ENCODE results near the gene CHSY1. TPM values are rescaled to one million over a fixed set of nuclear protein-coding genes. Genes with fewer than 3 reads are reported as not detected.
A peak's percentile ranks its signal among the peaks of the same experiment; 100 is the strongest.

Gene CHSY1
- total and polyA plus RNA-seq, 2 of the 4 experiments (the other 2 are of a cell fraction): 40.9 to 53.2 TPM

DNA sequence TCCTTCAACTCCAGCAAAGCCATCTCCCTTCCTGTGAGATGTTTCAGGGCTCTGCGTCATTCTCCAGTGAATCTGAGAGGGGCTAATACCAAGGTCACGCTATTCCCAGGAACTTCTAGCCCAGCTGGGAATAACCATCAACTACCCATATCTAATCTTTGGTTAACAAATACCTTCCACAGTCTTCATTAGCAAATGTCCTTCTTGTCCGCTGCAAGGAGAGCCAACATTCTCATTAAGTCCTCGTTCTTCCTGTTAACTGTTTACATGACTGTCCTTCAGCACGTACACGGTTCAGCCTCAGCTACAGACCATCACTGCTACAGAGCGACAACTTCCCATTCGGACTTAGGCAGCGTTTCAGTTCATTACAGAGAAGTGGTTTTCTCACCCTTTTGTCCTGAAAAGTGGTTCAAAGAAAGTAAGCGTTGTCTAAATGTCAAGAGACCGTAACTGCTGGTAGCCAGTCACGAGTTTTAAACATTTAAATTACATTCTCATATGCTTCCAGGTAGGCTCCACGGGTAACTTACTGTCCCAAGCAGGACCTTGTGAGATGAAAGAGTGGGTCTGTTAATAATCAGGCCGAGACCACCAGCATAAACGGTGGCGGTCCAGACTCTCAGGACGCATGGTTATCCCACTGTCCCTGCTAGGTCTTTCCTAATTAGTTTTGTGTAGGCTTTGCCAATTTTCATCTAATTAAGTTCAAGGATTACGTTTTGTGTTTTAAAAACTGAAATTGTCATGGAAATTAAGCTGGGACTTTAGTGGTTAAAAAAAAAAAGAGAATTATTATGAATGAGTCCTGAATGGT lies 63.8 kb downstream of the CHSY1 start:
- Histone ChIP-seq H3K9me3 (ENCODE audit: control insufficient read depth, insufficient read depth, low read length) (no peaks in the 10 kb centered on the region), H3K4me1 (ENCODE audit: control insufficient read depth, insufficient read depth, low read length) (peaks cover 34% of the 10 kb centered on the region), H3K14ac (replicated peaks; ENCODE audit: low read depth, low read length) (peak overlapping the region; percentile 98), H3K9ac (ENCODE audit: low read depth, low read length) (peak overlapping the region; percentile 92), H3K18ac (ENCODE audit: low read depth, low read length) (peak overlapping the region; percentile 86), H3K4me3 (ENCODE audit: insufficient read depth, low read depth, low read length) (peak overlapping the region; percentile 29), H2BK15ac (ENCODE audit: low read depth, low read length) (peak overlapping the region; percentile 12), H3K56ac (ENCODE audit: extremely low read depth, insufficient read depth, low read length) (peak overlapping the region; percentile 97), H3K9me1 (ENCODE audit: insufficient read depth, low read length) (peaks cover 20% of the 10 kb centered on the region), H2BK5ac (ENCODE audit: low read depth, low read length, poor library complexity, severe bottlenecking) (peak overlapping the region; percentile 99), H3K27ac (ENCODE audit: insufficient read depth, low read length) (peak overlapping the region; percentile 98), H4K20me1 (ENCODE audit: insufficient read depth, low read length) (peaks cover 7% of the 10 kb centered on the region), H3K79me1 (ENCODE audit: low read depth in 1 of 2, low read length in 2 of 2) (peaks cover 0 to 77% of the 10 kb centered on the region in 2 experiments; a peak in 2 of 4 replicates), H3K4me2 (ENCODE audit: low read depth, low read length) (peak overlapping the region; percentile 80), H3K36me3 (ENCODE audit: control insufficient read depth, insufficient read depth, low read length) (0 out of 2 replicates have a peak, but pooled peaks cover 2% of the 10 kb centered on the region), H2AK5ac (ENCODE audit: low read depth, low read length) (peak overlapping the region; percentile 98), H2AK9ac (replicated peaks; ENCODE audit: low read depth, low read length, poor library complexity) (peak overlapping the region; percentile 90), H3K27me3 (ENCODE audit: control insufficient read depth, insufficient read depth, low read length) (no peaks in the 10 kb centered on the region), H3K23ac (ENCODE audit: low read depth, low read length) (peak overlapping the region; percentile 98), H2AFZ (replicated peaks; ENCODE audit: low read length, poor library complexity) (peak overlapping the region; percentile 16), H3K4ac (ENCODE audit: low read depth, low read length) (peak overlapping the region; percentile 100), H2BK20ac (ENCODE audit: low read depth, low read length) (peak overlapping the region; percentile 98), H4K91ac (ENCODE audit: insufficient read depth, low read depth, low read length) (peak overlapping the region; percentile 77), H2BK120ac (ENCODE audit: low read depth, low read length) (peak overlapping the region; percentile 99), H4K8ac (ENCODE audit: low read depth in 2 of 2, low read length in 2 of 2) (peak overlapping the region; percentile 71 to 86), H4K5ac (ENCODE audit: low read depth, low read length) (peak overlapping the region; percentile 59)
- ATAC-seq (ENCODE audit: low read depth) (peak; percentile 28), DNase-seq (peak; percentile 99)
- dilution Hi-C loops (cut with HindIII; ENCODE audit: low sequenced_read_pairs, unreplicated experiment) (no loop called here), in situ Hi-C loops (cut with MboI; ENCODE audit: low sequenced_read_pairs) (no loop called here), intact Hi-C loops (cut with micrococcal nuclease) (loop anchor here (2.0 to 5.0 kb wide), 3 partner anchors 63 to 171 kb away; no protein-coding TSS in a partner anchor)
- POLR2A ChIA-PET (ENCODE audit: unreplicated experiment): no interaction called here
- no TSS peak for BruUV-seq (replicated peaks)
- WGBS, 2 experiments (ENCODE audit: extremely low coverage in 2 of 2, insufficient read length in 1 of 2): no CpG with 5 or more reads among the region's 18 CpGs
- CTCF ChIA-PET: interaction anchor here (0.6 to 1.2 kb wide), 4 partner anchors 11 to 32 kb away, joined by 4 to 5 read pairs (median 4); no protein-coding TSS in a partner anchor
- TF ChIP-seq CHD1 (IDR thresholded peaks at IDR 0.05; ENCODE audit: low read depth, low read length) (peak; percentile 34; the same call in 1 of the 2 replicates), MAZ (IDR thresholded peaks at IDR 0.05; ENCODE audit: borderline replicate concordance, low read depth, low read length) (no peak), POLR2A (IDR thresholded peaks at IDR 0.05; ENCODE audit: low read depth, low read length) (peak; percentile 60), MAFK (IDR thresholded peaks at IDR 0.05; ENCODE audit: low read depth, low read length) (0 out of 2 replicates have a peak, but pooled peaks have one; percentile 0), CEBPB (IDR thresholded peaks at IDR 0.05; ENCODE audit: low read depth, low read length) (peak; percentile 46; the same call in 1 of the 2 replicates), NFE2L2 (IDR thresholded peaks at IDR 0.05; ENCODE audit: low read depth, low read length) (0 out of 2 replicates have a peak, but pooled peaks have one; percentile 6), MXI1 (IDR thresholded peaks at IDR 0.05; ENCODE audit: borderline replicate concordance, low read depth, low read length) (no peak), RCOR1 (IDR thresholded peaks at IDR 0.05; ENCODE audit: insufficient replicate concordance, low read length) (no peak), RFX5 (IDR thresholded peaks at IDR 0.05; ENCODE audit: low read depth, low read length) (no peak), BHLHE40 (IDR thresholded peaks at IDR 0.05; ENCODE audit: low read depth, low read length) (no peak)
- TF ChIP-seq, protein P1, sequence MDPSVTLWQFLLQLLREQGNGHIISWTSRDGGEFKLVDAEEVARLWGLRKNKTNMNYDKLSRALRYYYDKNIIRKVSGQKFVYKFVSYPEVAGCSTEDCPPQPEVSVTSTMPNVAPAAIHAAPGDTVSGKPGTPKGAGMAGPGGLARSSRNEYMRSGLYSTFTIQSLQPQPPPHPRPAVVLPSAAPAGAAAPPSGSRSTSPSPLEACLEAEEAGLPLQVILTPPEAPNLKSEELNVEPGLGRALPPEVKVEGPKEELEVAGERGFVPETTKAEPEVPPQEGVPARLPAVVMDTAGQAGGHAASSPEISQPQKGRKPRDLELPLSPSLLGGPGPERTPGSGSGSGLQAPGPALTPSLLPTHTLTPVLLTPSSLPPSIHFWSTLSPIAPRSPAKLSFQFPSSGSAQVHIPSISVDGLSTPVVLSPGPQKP (IDR thresholded peaks at IDR 0.05; ENCODE audit: borderline replicate concordance, low read depth, low read length): no peak
- TF ChIP-seq, protein P2, sequence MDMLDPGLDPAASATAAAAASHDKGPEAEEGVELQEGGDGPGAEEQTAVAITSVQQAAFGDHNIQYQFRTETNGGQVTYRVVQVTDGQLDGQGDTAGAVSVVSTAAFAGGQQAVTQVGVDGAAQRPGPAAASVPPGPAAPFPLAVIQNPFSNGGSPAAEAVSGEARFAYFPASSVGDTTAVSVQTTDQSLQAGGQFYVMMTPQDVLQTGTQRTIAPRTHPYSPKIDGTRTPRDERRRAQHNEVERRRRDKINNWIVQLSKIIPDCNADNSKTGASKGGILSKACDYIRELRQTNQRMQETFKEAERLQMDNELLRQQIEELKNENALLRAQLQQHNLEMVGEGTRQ (IDR thresholded peaks at IDR 0.05; ENCODE audit: low read depth, low read length): no peak
- TF ChIP-seq, protein P3, sequence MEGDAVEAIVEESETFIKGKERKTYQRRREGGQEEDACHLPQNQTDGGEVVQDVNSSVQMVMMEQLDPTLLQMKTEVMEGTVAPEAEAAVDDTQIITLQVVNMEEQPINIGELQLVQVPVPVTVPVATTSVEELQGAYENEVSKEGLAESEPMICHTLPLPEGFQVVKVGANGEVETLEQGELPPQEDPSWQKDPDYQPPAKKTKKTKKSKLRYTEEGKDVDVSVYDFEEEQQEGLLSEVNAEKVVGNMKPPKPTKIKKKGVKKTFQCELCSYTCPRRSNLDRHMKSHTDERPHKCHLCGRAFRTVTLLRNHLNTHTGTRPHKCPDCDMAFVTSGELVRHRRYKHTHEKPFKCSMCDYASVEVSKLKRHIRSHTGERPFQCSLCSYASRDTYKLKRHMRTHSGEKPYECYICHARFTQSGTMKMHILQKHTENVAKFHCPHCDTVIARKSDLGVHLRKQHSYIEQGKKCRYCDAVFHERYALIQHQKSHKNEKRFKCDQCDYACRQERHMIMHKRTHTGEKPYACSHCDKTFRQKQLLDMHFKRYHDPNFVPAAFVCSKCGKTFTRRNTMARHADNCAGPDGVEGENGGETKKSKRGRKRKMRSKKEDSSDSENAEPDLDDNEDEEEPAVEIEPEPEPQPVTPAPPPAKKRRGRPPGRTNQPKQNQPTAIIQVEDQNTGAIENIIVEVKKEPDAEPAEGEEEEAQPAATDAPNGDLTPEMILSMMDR (conservative IDR thresholded peaks at IDR 0.05; ENCODE audit: low read depth, low read length): no peak
